K562 (cell line): ENCODE data around the gene GNAQ. TPM values are rescaled to one million over a fixed set of nuclear protein-coding genes. Genes with fewer than 3 reads are reported as not detected.
A peak's percentile ranks its signal among the peaks of the same experiment; 100 is the strongest.

Experiments
- ATAC-seq: fragments of 200-7000 bp; cut with Tn5 transposase; 3 replicates; pipeline ENCODE4 v1.9.1; 2020; ENCODE audit warnings: moderate library complexity
- BruUV-seq: library from RNA; stranded (reverse); fragments of 400-500 nt; replicated peaks from 2 replicates; lab custom pipeline; 2021; lab: Mats Ljungman, UMichigan
- CTCF ChIA-PET: fragments of 300-600 bp; formaldehyde crosslinking; extraction: SDS; loops from one replicate; lab custom pipeline; 2021; ENCODE audit warnings: low intra/inter-chr PET ratio; lab: Yijun Ruan, JAX
- POLR2A ChIA-PET: fragments of 300-600, 350-650 bp; sonication (Branson Sonifier 250); formaldehyde crosslinking; extraction: SDS; loops from one replicate; lab custom pipeline; 2021; ENCODE audit warnings: antibody characterized with exemption, inconsistent platforms; lab: Yijun Ruan, JAX
- DNase-seq, 4 experiments: peaks; one replicate each; pipeline versions ENCODE4 v3.0.0 to v3.0.0-alpha.2; 2011 to 2018; ENCODE audit warnings: low spot score in 3 of 4, mixed read lengths in 3 of 4; ENCODE audit errors: extremely low read depth in 1 of 4
- FAIRE-seq: peaks from 2 replicates; lab custom pipeline; 2011; peaks lifted over from hg19 to GRCh38; lab: Jason Lieb, UNC
- H2AFZ ChIP-seq: 2 replicates; pipeline ENCODE4 v1.6.0; 2011; ENCODE audit warnings: low read depth, low read length, control low read depth, inconsistent platforms
- H3K27ac ChIP-seq: fragments of 200-600 bp; 3 replicates; pipeline ENCODE4 v1.8.0; 2011; ENCODE audit warnings: low read depth, mild to moderate bottlenecking, control low read depth, inconsistent platforms, low read length, moderate library complexity, mixed read lengths; ENCODE audit errors: extremely low read depth
- H3K27me3 ChIP-seq, 2 experiments: fragments of 300-600 bp in 1 of 2; 2 replicates in 1 of 2; 3 replicates in 1 of 2; pipeline versions ENCODE4 v1.6.0 to v1.8.0; 2011; ENCODE audit warnings: inconsistent platforms in 2 of 2, low read length in 2 of 2, mild to moderate bottlenecking in 1 of 2, mixed read lengths in 1 of 2, moderate library complexity in 1 of 2; ENCODE audit not compliant: control insufficient read depth in 2 of 2, insufficient read depth in 2 of 2
- H3K36me3 ChIP-seq: fragments of 300-600 bp; 3 replicates; pipeline ENCODE4 v1.8.0; 2011; ENCODE audit warnings: mild to moderate bottlenecking, low read length, inconsistent platforms; ENCODE audit not compliant: control insufficient read depth, insufficient read depth
- H3K4me1 ChIP-seq, 2 experiments: fragments of 200-600 bp in 1 of 2; replicated peaks in 1 of 2; 2 replicates in 1 of 2; 3 replicates in 1 of 2; pipeline versions ENCODE4 v1.5.1 to v1.8.0; 2011; ENCODE audit warnings: inconsistent platforms in 2 of 2, low read length in 2 of 2, mild to moderate bottlenecking in 1 of 2, mixed read lengths in 1 of 2, moderate library complexity in 1 of 2; ENCODE audit not compliant: control insufficient read depth in 2 of 2, insufficient read depth in 2 of 2
- H3K4me2 ChIP-seq: 2 replicates; pipeline ENCODE4 v1.6.1; 2011; ENCODE audit warnings: low read length, control low read depth, inconsistent platforms, mixed read lengths; ENCODE audit not compliant: insufficient read depth
- H3K4me3 ChIP-seq: fragments of 200-600 bp; sonication (generic), shearing (Covaris generic); 2 replicates; pipeline ENCODE4 v1.5.1; 2016; ENCODE audit warnings: control low read depth, inconsistent platforms
- H3K79me2 ChIP-seq: fragments of 200-600 bp; 3 replicates; pipeline ENCODE4 v1.8.0; 2011; ENCODE audit warnings: low read length, inconsistent platforms; ENCODE audit not compliant: control insufficient read depth, insufficient read depth
- H3K9ac ChIP-seq, 2 experiments: 2 replicates each; pipeline versions ENCODE4 v1.6.0 to v1.6.1; 2011; ENCODE audit warnings: low read depth in 2 of 2, low read length in 2 of 2, control low read depth in 1 of 2, inconsistent platforms in 1 of 2, mild to moderate bottlenecking in 1 of 2, mixed read lengths in 1 of 2; ENCODE audit not compliant: insufficient read depth in 1 of 2
- H3K9me1 ChIP-seq: one replicate; pipeline ENCODE4 v1.6.0; 2011; ENCODE audit warnings: inconsistent platforms, mild to moderate bottlenecking, low read length, moderate library complexity; ENCODE audit not compliant: control insufficient read depth, insufficient read depth
- H3K9me3 ChIP-seq: replicated peaks from 2 replicates; pipeline ENCODE4 v1.5.1; 2011; ENCODE audit warnings: low read depth, low read length, inconsistent platforms; ENCODE audit not compliant: control insufficient read depth, insufficient read depth
- H4K20me1 ChIP-seq: replicated peaks from 2 replicates; pipeline ENCODE4 v1.6.1; 2011; ENCODE audit warnings: low read length, inconsistent platforms, mixed read lengths; ENCODE audit not compliant: control insufficient read depth, insufficient read depth
- CSDE1 ChIP-seq, 2 experiments: fragments of 450-650 bp; IDR thresholded peaks; 2 replicates each; pipeline ENCODE4 v1.6.1; 2016; ENCODE audit warnings: mild to moderate bottlenecking in 1 of 2
- KLF16 ChIP-seq: IDR thresholded peaks from 2 replicates; pipeline ENCODE4 v1.6.1; 2016; ENCODE audit warnings: antibody characterized with exemption
- MNT ChIP-seq, 2 experiments: fragments of 450-650 bp; conservative IDR thresholded peaks; 2 replicates each; pipeline ENCODE4 v1.6.1; 2017; ENCODE audit warnings: mild to moderate bottlenecking in 2 of 2, moderate library complexity in 2 of 2
- PHF20 ChIP-seq: fragments of 450-650 bp; IDR thresholded peaks from 2 replicates; pipeline ENCODE4 v1.6.1; 2018; ENCODE audit not compliant: partially characterized antibody
- YY1 ChIP-seq, 3 experiments: IDR thresholded peaks; 2 replicates each; pipeline ENCODE4 v1.6.1; 2011; ENCODE audit warnings: low read length in 2 of 3, mild to moderate bottlenecking in 2 of 3, moderate library complexity in 2 of 3, borderline replicate concordance in 1 of 3, control low read depth in 1 of 3, low read depth in 1 of 3; ENCODE audit not compliant: insufficient read depth in 3 of 3, insufficient replicate concordance in 2 of 3, control insufficient read depth in 1 of 3, insufficient read length in 1 of 3; ENCODE audit errors: extremely low read depth in 1 of 3
- ZNF436 ChIP-seq: fragments of 250-450, 450-650 bp; sonication (Bioruptor Pico); formaldehyde crosslinking; IDR thresholded peaks from 2 replicates; pipeline ENCODE4 v1.7.0; 2020; ENCODE audit warnings: mild to moderate bottlenecking
- ZNF79 ChIP-seq: fragments of 250-450 bp; sonication (Bioruptor Pico); IDR thresholded peaks from 2 replicates; pipeline ENCODE4 v1.4.0; 2020; ENCODE audit warnings: low read depth, mild to moderate bottlenecking, moderate library complexity
- WGBS: fragments of 100-300 bp; shearing (Covaris generic); methylation state at CpG from one replicate; pipeline ENCODE4 v1.1.6; 2016; ENCODE audit warnings: low coverage, mixed read lengths; ENCODE audit not compliant: insufficient coverage; ENCODE audit errors: missing lambda C conversion rate; 5-methylcytosine and 5-hydroxymethylcytosine counted together
- in situ Hi-C: fragments of 300-500 bp; cut with MboI; formaldehyde crosslinking; loops from 4 replicates; pipeline ENCODE4 v1.15.0; 2018; ENCODE audit warnings: inconsistent platforms, mixed read lengths
- intact Hi-C: fragments of 100-400 bp; cut with micrococcal nuclease; formaldehyde crosslinking; loops from 2 replicates; pipeline ENCODE4 v1.14.2; 2022
- polyA plus RNA-seq, 8 experiments: library from polyadenylated mRNA; depleted of rRNA in 4 of 8; stranded (reverse) in 5 of 8; unstranded in 3 of 8; fragments of >200 nt; fragmentation: Nextera tagmentation in 2 of 8; fragmentation: Illumina TruSeq in 1 of 8; extraction: Ambion mirVana in 2 of 8; extraction: Trizol in 1 of 8; gene quantifications; 2 replicates each; pipeline versions ENCODE4 v1.2.1 to v1.2.3, GENCODE V29; 2011 to 2014; ENCODE audit warnings: inconsistent platforms in 1 of 8, missing spikeins in 1 of 8
- total RNA-seq, 7 experiments: library from RNA; depleted of rRNA in 6 of 7; stranded (reverse); fragments of >200 nt in 6 of 7; fragmentation: Illumina TruSeq in 2 of 7; extraction: Trizol in 2 of 7; gene quantifications; 2 replicates each; pipeline versions ENCODE4 v1.2.1 to v1.2.3, GENCODE V29; 2011 to 2021; ENCODE audit warnings: low replicate concordance in 1 of 7
- TF ChIP-seq, protein P1 (sequence below): fragments of 450-650 bp; IDR thresholded peaks from 2 replicates; pipeline ENCODE4 v1.6.1; 2016; ENCODE audit warnings: mild to moderate bottlenecking, moderate library complexity

GNAQ gene
- total and polyA plus RNA-seq, 9 of the 15 experiments (the other 6 are each of a cell fraction or from before 2014, with no cell fraction given), result 4.8 to 27.9 (median 17.5) TPM

DNA sequence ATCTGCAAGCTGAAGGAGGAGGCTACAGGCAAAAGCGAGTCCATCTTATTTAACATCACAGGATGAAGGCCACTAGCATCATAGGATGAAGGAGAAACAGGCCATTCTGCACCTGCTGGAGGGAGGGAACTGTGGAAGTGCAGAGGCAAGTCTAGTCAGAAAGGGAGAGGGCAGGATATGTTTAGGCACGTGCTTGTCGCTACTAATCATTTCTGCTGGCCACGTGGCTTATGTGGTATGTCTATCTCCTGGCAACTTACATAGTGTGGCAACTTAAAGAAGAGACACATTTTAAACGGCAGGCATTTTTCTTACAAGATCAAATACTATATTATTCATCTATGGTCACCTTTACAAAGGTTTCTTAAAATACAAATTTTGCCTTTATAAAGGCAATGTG is 74.0 kb downstream of the GNAQ start:
- H3K27me3 ChIP-seq, result no peaks in the 10 kb centered on the region
- no peak overlapping the region for H3K9ac ChIP-seq
- no peak overlapping the region for H2AFZ ChIP-seq
- no peaks in the 10 kb centered on the region for H3K36me3 ChIP-seq
- intact Hi-C loops (no loop called here), in situ Hi-C loops (no loop called here)
- peak in 1 of 4 experiments; percentile 20 for DNase-seq
- ChIA-PET POLR2A (no interaction called here), CTCF (no interaction called here)
- ATAC-seq, result peak; percentile 8; the same call in 1 of the 3 replicates
- H3K4me1 ChIP-seq, result peaks cover 5 to 65% of the 10 kb centered on the region in 2 experiments
- peaks cover 99% of the 10 kb centered on the region for H3K79me2 ChIP-seq
- FAIRE-seq, result peak; percentile 15
- H3K9me1 ChIP-seq, result no peaks in the 10 kb centered on the region
- no peaks in the 10 kb centered on the region for H3K9me3 ChIP-seq
- no peak overlapping the region; the same call in 2 of the 3 replicates for H3K27ac ChIP-seq
- H3K4me2 ChIP-seq, result no peak overlapping the region; the same call in 1 of the 2 replicates
- H4K20me1 ChIP-seq, result no peaks in the 10 kb centered on the region
- BruUV-seq, result no TSS peak
- WGBS, result 40% methylated on average over 4 of the region's 5 CpGs
- no peak overlapping the region for H3K4me3 ChIP-seq
- TF ChIP-seq MNT (conservative IDR thresholded peaks at IDR 0.05), result peak in 1 of 2 experiments; percentile 43; a peak in 3 of 4 replicates
- no peak for TF ChIP-seq PHF20
- TF ChIP-seq KLF16, result no peak
- TF ChIP-seq CSDE1 (IDR thresholded peaks at IDR 0.05), result no peak
- TF ChIP-seq, protein P1, sequence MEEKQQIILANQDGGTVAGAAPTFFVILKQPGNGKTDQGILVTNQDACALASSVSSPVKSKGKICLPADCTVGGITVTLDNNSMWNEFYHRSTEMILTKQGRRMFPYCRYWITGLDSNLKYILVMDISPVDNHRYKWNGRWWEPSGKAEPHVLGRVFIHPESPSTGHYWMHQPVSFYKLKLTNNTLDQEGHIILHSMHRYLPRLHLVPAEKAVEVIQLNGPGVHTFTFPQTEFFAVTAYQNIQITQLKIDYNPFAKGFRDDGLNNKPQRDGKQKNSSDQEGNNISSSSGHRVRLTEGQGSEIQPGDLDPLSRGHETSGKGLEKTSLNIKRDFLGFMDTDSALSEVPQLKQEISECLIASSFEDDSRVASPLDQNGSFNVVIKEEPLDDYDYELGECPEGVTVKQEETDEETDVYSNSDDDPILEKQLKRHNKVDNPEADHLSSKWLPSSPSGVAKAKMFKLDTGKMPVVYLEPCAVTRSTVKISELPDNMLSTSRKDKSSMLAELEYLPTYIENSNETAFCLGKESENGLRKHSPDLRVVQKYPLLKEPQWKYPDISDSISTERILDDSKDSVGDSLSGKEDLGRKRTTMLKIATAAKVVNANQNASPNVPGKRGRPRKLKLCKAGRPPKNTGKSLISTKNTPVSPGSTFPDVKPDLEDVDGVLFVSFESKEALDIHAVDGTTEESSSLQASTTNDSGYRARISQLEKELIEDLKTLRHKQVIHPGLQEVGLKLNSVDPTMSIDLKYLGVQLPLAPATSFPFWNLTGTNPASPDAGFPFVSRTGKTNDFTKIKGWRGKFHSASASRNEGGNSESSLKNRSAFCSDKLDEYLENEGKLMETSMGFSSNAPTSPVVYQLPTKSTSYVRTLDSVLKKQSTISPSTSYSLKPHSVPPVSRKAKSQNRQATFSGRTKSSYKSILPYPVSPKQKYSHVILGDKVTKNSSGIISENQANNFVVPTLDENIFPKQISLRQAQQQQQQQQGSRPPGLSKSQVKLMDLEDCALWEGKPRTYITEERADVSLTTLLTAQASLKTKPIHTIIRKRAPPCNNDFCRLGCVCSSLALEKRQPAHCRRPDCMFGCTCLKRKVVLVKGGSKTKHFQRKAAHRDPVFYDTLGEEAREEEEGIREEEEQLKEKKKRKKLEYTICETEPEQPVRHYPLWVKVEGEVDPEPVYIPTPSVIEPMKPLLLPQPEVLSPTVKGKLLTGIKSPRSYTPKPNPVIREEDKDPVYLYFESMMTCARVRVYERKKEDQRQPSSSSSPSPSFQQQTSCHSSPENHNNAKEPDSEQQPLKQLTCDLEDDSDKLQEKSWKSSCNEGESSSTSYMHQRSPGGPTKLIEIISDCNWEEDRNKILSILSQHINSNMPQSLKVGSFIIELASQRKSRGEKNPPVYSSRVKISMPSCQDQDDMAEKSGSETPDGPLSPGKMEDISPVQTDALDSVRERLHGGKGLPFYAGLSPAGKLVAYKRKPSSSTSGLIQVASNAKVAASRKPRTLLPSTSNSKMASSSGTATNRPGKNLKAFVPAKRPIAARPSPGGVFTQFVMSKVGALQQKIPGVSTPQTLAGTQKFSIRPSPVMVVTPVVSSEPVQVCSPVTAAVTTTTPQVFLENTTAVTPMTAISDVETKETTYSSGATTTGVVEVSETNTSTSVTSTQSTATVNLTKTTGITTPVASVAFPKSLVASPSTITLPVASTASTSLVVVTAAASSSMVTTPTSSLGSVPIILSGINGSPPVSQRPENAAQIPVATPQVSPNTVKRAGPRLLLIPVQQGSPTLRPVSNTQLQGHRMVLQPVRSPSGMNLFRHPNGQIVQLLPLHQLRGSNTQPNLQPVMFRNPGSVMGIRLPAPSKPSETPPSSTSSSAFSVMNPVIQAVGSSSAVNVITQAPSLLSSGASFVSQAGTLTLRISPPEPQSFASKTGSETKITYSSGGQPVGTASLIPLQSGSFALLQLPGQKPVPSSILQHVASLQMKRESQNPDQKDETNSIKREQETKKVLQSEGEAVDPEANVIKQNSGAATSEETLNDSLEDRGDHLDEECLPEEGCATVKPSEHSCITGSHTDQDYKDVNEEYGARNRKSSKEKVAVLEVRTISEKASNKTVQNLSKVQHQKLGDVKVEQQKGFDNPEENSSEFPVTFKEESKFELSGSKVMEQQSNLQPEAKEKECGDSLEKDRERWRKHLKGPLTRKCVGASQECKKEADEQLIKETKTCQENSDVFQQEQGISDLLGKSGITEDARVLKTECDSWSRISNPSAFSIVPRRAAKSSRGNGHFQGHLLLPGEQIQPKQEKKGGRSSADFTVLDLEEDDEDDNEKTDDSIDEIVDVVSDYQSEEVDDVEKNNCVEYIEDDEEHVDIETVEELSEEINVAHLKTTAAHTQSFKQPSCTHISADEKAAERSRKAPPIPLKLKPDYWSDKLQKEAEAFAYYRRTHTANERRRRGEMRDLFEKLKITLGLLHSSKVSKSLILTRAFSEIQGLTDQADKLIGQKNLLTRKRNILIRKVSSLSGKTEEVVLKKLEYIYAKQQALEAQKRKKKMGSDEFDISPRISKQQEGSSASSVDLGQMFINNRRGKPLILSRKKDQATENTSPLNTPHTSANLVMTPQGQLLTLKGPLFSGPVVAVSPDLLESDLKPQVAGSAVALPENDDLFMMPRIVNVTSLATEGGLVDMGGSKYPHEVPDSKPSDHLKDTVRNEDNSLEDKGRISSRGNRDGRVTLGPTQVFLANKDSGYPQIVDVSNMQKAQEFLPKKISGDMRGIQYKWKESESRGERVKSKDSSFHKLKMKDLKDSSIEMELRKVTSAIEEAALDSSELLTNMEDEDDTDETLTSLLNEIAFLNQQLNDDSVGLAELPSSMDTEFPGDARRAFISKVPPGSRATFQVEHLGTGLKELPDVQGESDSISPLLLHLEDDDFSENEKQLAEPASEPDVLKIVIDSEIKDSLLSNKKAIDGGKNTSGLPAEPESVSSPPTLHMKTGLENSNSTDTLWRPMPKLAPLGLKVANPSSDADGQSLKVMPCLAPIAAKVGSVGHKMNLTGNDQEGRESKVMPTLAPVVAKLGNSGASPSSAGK, result peak; percentile 47; the same call in 1 of the 2 replicates
- no peak for TF ChIP-seq YY1 (IDR thresholded peaks at IDR 0.05; ENCODE audit: borderline replicate concordance in 1 of 3, control insufficient read depth in 1 of 3, extremely low read depth in 1 of 3, insufficient read depth in 3 of 3, insufficient read length in 1 of 3, insufficient replicate concordance in 2 of 3, low read depth in 1 of 3, low read length in 2 of 3)
- no peak for TF ChIP-seq ZNF79 (CRISPR knock-in tag)
- TF ChIP-seq ZNF436 (CRISPR knock-in tag), result no peak
